Measurements from ENCODE around the gene PHC2. TPM values are rescaled to one million over a fixed set of nuclear protein-coding genes. Genes with fewer than 3 reads are reported as not detected.

PHC2 gene
- total and polyA plus RNA-seq, 9 donors = 53.1 to 77.9 (median 69.4) TPM

DNA sequence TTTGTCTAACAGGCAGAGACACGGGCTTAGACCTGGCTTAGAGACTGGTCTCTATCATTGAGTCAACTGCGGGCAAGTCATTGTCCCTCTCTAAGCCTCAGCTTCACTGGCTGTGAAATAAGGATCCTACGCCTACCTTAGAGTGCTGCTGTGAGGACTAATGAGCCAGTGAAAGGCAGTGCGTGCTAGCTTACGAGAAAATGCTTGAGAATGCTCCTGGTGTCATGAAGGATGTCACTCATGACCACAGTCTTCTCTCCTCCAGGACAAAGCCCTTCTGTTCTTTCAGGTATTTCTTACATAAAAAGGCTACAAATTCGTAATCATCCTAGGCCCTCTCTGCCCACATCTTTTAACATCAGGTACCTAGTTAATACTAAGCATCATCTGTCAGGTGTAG is 93.5 kb downstream of the PHC2 start:
- no peaks in the 10 kb centered on the region for H3K9me3 ChIP-seq (replicated peaks; ENCODE audit: control insufficient read depth, low read depth, low read length)
- no peak overlapping the region for H3K27ac ChIP-seq (ENCODE audit: low read length)
- 92% methylated on average over 5 of the region's 6 CpGs for WGBS (ENCODE audit: insufficient coverage)
- no peaks in the 10 kb centered on the region for H3K27me3 ChIP-seq (ENCODE audit: control insufficient read depth, insufficient read depth, low read length)
- no peak overlapping the region for H3K4me3 ChIP-seq (ENCODE audit: low read length)
- no peak for DNase-seq
- peaks cover 40% of the 10 kb centered on the region for H3K36me3 ChIP-seq (ENCODE audit: control insufficient read depth, insufficient read depth, low read length)
- peaks cover 65% of the 10 kb centered on the region for H3K4me1 ChIP-seq (ENCODE audit: control insufficient read depth, insufficient read depth, low read length)

DNA sequence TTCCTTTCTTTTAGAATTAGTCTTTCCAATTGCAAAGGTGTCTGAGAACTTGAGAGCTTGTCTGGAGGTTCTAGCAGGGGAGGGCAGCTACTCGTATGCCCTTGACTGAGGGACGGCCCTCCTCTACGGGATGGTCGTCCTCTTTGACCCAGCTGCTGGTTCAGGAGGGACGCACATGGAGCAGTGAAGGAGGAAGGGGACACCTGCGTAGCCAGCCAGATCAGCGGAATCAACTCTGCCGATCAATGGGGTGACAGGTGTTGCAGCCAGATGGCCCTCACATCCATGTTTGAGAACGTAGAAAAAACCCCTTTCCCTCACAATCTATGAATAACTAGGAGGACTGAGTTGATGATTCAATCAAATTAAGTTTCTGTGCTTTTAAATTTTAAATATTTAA is 94.3 kb downstream of the PHC2 start:
- H3K36me3 ChIP-seq (ENCODE audit: control insufficient read depth, insufficient read depth, low read length) = peaks cover 44% of the 10 kb centered on the region
- H3K27ac ChIP-seq (ENCODE audit: low read length) = no peak overlapping the region
- H3K9me3 ChIP-seq (replicated peaks; ENCODE audit: control insufficient read depth, low read depth, low read length) = no peaks in the 10 kb centered on the region
- H3K27me3 ChIP-seq (ENCODE audit: control insufficient read depth, insufficient read depth, low read length) = no peaks in the 10 kb centered on the region
- no peak overlapping the region for H3K4me3 ChIP-seq (ENCODE audit: low read length)
- WGBS (ENCODE audit: insufficient coverage) = 60% methylated on average over 1 of the region's 9 CpGs
- no peak for DNase-seq
- H3K4me1 ChIP-seq (ENCODE audit: control insufficient read depth, insufficient read depth, low read length) = peaks cover 65% of the 10 kb centered on the region

DNA sequence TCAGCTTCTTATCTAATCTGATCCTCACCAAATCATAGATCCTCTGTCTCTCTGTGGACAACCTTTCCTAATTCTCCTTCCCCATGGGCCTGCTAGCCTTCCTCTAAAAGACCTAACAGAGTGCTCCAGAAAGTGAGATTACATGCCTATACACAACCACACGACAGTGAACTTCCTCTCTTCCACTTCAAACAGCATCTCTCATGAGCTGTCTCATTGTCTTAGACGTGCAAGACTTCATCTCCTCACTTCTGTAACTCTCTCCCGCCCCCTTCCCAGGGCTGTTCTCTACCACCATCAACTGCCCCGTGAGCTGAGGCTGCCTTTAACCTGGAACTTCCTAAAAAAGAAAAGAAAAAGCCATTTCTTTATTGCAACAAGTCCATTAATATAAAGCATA is 95.9 kb downstream of the PHC2 start:
- no peaks in the 10 kb centered on the region for H3K9me3 ChIP-seq (replicated peaks; ENCODE audit: control insufficient read depth, low read depth, low read length)
- H3K36me3 ChIP-seq (ENCODE audit: control insufficient read depth, insufficient read depth, low read length) = peaks cover 51% of the 10 kb centered on the region
- H3K4me1 ChIP-seq (ENCODE audit: control insufficient read depth, insufficient read depth, low read length) = peaks cover 54% of the 10 kb centered on the region
- no peak overlapping the region for H3K27ac ChIP-seq (ENCODE audit: low read length)
- no peak overlapping the region for H3K4me3 ChIP-seq (ENCODE audit: low read length)
- no peaks in the 10 kb centered on the region for H3K27me3 ChIP-seq (ENCODE audit: control insufficient read depth, insufficient read depth, low read length)
- 9% methylated on average over 1 of the region's 4 CpGs for WGBS (ENCODE audit: insufficient coverage)
- no peak for DNase-seq

DNA sequence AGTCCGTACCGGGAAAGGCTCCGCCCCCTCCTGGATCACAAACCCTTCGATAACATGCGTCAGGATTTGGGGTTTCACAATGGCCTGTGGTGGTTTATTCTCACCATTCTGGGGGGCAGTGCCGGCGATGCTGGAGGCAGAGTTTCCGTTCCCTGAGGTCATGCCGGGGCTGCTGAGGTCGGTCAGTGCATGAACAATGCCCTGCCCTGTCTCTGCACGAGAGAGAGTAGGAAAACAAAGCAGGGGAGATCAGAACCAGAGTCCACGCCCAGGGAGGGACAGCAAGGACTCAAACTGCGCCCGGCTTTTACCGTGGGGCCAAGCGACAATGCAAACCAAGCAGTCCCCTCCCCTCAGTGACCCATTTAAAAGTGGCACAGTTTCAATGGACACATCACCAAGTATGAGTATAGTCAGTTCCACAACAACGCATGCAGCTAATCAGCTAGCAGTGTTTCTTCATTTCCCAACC is 96.8 kb downstream of the PHC2 start:
- H3K27ac ChIP-seq (ENCODE audit: low read length) = no peak overlapping the region
- 63% methylated on average over 12 of the region's 17 CpGs for WGBS (ENCODE audit: insufficient coverage)
- H3K4me1 ChIP-seq (ENCODE audit: control insufficient read depth, insufficient read depth, low read length) = peaks cover 46% of the 10 kb centered on the region
- H3K4me3 ChIP-seq (ENCODE audit: low read length) = no peak overlapping the region
- H3K36me3 ChIP-seq (ENCODE audit: control insufficient read depth, insufficient read depth, low read length) = peaks cover 60% of the 10 kb centered on the region
- no peak for DNase-seq
- no peaks in the 10 kb centered on the region for H3K9me3 ChIP-seq (replicated peaks; ENCODE audit: control insufficient read depth, low read depth, low read length)
- H3K27me3 ChIP-seq (ENCODE audit: control insufficient read depth, insufficient read depth, low read length) = no peaks in the 10 kb centered on the region

DNA sequence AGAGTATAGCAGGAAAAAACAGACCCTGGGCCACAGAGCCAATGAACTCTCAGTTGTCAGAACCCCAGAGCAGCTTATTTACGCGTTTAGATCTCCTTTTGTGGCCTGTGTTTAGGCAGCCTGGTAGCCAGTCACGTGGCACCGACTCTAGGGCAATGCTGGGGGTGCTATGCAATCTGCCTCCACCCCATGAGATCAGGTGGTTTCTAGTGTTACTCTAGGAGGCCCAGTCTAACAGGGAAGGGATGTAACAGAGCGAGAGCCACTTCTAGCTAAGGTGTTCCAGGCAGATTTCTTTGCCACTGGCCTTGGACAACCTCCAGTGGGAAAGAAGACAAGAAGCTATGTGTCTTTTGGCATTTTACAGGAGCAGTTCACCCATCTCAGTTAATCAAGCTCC is 98.0 kb downstream of the PHC2 start:
- Histone ChIP-seq H3K4me1 (ENCODE audit: control insufficient read depth, insufficient read depth, low read length) (peaks cover 36% of the 10 kb centered on the region), H3K27ac (ENCODE audit: low read length) (peak overlapping the region; percentile 15), H3K36me3 (ENCODE audit: control insufficient read depth, insufficient read depth, low read length) (peaks cover 72% of the 10 kb centered on the region), H3K27me3 (ENCODE audit: control insufficient read depth, insufficient read depth, low read length) (no peaks in the 10 kb centered on the region), H3K4me3 (ENCODE audit: low read length) (no peak overlapping the region), H3K9me3 (replicated peaks; ENCODE audit: control insufficient read depth, low read depth, low read length) (no peaks in the 10 kb centered on the region)
- 87% methylated on average over 4 of the region's 5 CpGs for WGBS (ENCODE audit: insufficient coverage)
- DNase-seq = no peak

DNA sequence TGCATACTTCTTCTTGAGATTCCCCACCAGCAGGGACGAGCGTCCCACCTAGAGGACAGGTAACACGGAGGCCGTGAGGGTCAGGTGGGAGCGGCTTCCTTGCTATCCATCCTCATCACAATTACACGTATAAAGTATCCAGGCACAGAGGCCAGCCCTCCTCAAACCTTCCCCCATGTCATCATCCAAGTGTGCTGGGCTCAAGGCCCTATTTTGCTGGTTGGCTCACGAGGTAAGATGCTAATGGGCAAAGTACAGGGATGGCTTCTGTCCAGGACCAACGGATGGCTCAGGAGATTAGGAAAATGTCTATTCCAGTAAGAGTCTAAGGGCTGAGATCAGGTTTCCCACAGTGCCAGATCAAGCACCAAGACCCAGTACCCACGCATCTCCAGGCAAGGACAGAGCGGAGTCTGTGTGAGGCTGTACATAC is 98.5 kb downstream of the PHC2 start:
- H3K4me3 ChIP-seq (ENCODE audit: low read length) = no peak overlapping the region
- H3K27ac ChIP-seq (ENCODE audit: low read length) = peak overlapping the region; percentile 20
- peaks cover 38% of the 10 kb centered on the region for H3K4me1 ChIP-seq (ENCODE audit: control insufficient read depth, insufficient read depth, low read length)
- H3K27me3 ChIP-seq (ENCODE audit: control insufficient read depth, insufficient read depth, low read length) = no peaks in the 10 kb centered on the region
- no peak for DNase-seq
- H3K9me3 ChIP-seq (replicated peaks; ENCODE audit: control insufficient read depth, low read depth, low read length) = no peaks in the 10 kb centered on the region
- 37% methylated on average over 2 of the region's 10 CpGs for WGBS (ENCODE audit: insufficient coverage)
- H3K36me3 ChIP-seq (ENCODE audit: control insufficient read depth, insufficient read depth, low read length) = peaks cover 77% of the 10 kb centered on the region

DNA sequence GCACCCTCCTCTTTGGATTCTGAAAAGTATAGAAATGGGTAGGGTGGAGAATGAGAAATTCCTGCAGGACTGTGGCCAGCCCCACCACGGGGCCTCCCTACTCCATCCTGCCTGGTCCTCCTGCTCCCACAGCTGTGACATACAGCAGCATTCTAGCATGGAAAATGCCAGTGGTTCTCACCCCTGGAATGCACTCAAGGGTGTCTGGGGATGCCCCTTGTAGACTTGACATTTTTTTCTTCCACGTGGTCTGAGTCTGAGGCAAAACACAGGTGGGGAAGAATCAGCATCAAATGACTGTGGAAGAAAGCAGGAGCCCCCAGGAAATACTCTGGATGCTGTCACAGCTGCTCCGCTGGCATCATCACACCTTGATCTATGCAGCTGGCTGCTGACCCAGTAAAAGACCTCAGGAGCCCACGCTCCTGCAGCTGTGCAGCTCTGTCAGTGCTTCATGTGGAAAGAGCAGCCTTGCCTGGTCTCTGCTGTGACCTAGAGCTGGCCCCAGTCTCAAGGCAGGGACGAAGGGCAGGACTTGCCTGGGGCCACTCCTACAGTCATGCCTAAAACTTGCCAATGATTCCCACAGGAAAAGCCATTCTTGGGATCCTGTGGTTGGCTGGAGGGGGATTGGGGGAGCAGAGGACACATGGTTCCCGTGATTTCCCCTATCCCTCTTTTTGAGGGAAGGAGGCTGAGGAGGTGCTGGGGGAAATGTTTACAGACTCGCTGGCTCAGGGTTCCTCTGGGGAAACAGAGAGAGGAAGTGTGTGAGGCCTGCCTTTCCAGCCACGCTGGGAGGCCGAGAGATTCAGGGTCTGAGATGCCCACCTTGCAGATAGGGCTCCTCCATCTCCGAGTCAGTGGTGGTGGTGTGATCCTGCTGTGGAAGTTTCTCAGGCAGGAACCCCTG is 99.2 kb downstream of the PHC2 start:
- Histone ChIP-seq H3K4me1 (ENCODE audit: control insufficient read depth, insufficient read depth, low read length) (peaks cover 35% of the 10 kb centered on the region), H3K27me3 (ENCODE audit: control insufficient read depth, insufficient read depth, low read length) (no peaks in the 10 kb centered on the region), H3K4me3 (ENCODE audit: low read length) (no peak overlapping the region), H3K36me3 (ENCODE audit: control insufficient read depth, insufficient read depth, low read length) (peaks cover 84% of the 10 kb centered on the region), H3K9me3 (replicated peaks; ENCODE audit: control insufficient read depth, low read depth, low read length) (no peaks in the 10 kb centered on the region), H3K27ac (ENCODE audit: low read length) (peak overlapping the region; percentile 20)
- no peak for DNase-seq
- 35% methylated on average over 5 of the region's 10 CpGs for WGBS (ENCODE audit: insufficient coverage)

DNA sequence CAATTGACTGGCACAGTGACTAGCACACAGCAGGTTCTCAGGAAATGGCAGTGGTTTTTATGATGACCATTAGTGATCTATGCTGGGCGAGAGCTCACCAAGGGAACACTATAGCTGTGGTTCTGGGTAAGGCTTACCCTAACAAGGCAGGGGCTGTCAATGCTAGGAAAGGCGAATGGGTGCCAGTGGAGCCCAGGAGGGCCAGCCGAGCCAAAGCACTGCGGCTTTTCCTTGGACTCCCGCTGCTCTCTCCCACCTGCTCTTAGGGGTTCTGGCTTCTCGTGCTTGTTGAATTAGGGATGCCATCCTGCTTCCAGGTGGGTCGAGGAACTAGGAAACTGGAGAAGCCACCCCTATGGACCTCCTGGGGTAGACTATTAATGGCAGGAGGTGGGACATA is 100.0 kb downstream of the PHC2 start:
- Histone ChIP-seq H3K9me3 (replicated peaks; ENCODE audit: control insufficient read depth, low read depth, low read length) (no peaks in the 10 kb centered on the region), H3K36me3 (ENCODE audit: control insufficient read depth, insufficient read depth, low read length) (peaks cover 92% of the 10 kb centered on the region), H3K4me3 (ENCODE audit: low read length) (no peak overlapping the region), H3K4me1 (ENCODE audit: control insufficient read depth, insufficient read depth, low read length) (peaks cover 35% of the 10 kb centered on the region), H3K27me3 (ENCODE audit: control insufficient read depth, insufficient read depth, low read length) (no peaks in the 10 kb centered on the region), H3K27ac (ENCODE audit: low read length) (no peak overlapping the region)
- no peak for DNase-seq
- 87% methylated on average over 5 of the region's 7 CpGs for WGBS (ENCODE audit: insufficient coverage)

DNA sequence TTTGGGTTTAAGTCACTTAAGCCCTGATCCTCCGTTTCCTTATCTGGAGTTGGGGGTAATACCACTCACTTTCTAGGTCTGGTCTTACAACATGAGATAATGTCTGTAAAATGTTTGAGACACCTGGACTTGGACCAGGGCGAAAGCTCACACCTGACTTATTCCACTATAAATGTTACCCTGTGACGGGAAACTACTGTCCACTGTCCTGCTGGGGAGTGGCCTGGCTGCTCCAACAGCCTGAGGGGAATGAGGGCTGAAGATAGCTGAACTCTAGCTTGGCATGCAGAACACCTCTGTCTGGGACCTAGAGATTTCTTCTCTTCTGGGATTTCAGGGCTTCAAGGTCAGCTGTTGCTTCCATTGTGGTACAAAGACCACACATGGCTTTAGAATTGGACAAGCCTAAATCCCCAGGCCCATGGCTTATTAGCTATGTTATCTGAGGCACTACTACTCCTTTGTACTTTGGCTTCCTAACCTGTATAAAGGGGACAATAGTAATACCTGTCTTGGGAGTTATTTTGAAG is 100.5 kb downstream of the PHC2 start:
- H3K36me3 ChIP-seq (ENCODE audit: control insufficient read depth, insufficient read depth, low read length) = peaks cover 97% of the 10 kb centered on the region

DNA sequence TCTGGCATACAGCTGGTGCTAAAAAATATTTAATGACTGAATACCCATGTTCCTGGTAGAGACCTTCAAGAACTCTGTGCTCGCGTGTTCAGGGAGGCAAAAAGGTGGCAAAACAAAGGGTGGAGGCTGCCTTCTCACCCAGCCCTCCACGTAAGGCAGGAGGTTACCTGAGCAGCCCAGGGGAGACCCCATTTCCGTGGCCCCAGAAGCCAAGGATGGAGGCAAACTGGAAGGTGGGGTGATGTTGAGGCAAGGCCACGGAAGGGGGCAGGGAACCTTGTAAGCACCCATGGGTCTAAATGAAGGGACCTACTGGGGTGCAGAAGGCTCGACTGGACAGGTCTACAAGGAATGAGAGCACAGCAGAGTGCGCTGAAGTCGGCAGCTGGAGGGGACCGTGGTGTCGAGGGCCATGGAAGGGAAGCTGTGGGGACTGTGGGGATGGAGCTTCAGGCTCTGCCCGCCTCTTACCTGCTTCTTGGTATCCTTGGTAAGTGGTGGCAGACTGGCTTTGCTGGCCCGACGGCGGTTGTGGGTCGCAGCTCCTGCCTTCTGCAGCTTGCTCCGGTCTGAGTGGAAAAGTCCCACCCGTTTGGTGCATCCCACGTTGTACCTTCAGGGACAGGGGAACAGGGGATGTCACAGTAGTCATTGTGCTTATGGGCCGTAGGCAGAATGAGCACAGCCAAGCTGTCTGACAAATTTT is 101.1 kb downstream of the PHC2 start:
- H3K27ac ChIP-seq (ENCODE audit: low read length) = no peak overlapping the region
- H3K9me3 ChIP-seq (replicated peaks; ENCODE audit: control insufficient read depth, low read depth, low read length) = no peaks in the 10 kb centered on the region
- no peak for DNase-seq
- peaks cover 99% of the 10 kb centered on the region for H3K36me3 ChIP-seq (ENCODE audit: control insufficient read depth, insufficient read depth, low read length)
- no peak overlapping the region for H3K4me3 ChIP-seq (ENCODE audit: low read length)
- peaks cover 31% of the 10 kb centered on the region for H3K4me1 ChIP-seq (ENCODE audit: control insufficient read depth, insufficient read depth, low read length)
- WGBS (ENCODE audit: insufficient coverage) = 92% methylated on average over 18 of the region's 19 CpGs
- H3K27me3 ChIP-seq (ENCODE audit: control insufficient read depth, insufficient read depth, low read length) = no peaks in the 10 kb centered on the region

More for the DNA sequence above, 100.5 kb downstream of the PHC2 start:
- no peak for DNase-seq
- H3K27ac ChIP-seq (ENCODE audit: low read length) = no peak overlapping the region
- H3K9me3 ChIP-seq (replicated peaks; ENCODE audit: control insufficient read depth, low read depth, low read length) = no peaks in the 10 kb centered on the region
- no peaks in the 10 kb centered on the region for H3K27me3 ChIP-seq (ENCODE audit: control insufficient read depth, insufficient read depth, low read length)
- no CpG with 5 or more reads among the region's 3 CpGs for WGBS (ENCODE audit: insufficient coverage)
- no peak overlapping the region for H3K4me3 ChIP-seq (ENCODE audit: low read length)
- peaks cover 35% of the 10 kb centered on the region for H3K4me1 ChIP-seq (ENCODE audit: control insufficient read depth, insufficient read depth, low read length)
